Glomerular endothelial cell (primary cell): ENCODE measurements around the gene PPP2R1B. TPM values are rescaled to one million over a fixed set of nuclear protein-coding genes. Genes with fewer than 3 reads are reported as not detected.

ENCODE experiments used
- DNase-seq: peaks from one replicate; pipeline ENCODE4 v3.0.0-alpha.2; 2011; ENCODE audit warnings: low read depth, low spot score; ENCODE audit errors: extremely low read depth
- total RNA-seq: library from RNA; depleted of rRNA; stranded (reverse); fragments of >200 nt; gene quantifications from 2 replicates; pipeline ENCODE4 v1.2.3, GENCODE V29; 2015

PPP2R1B gene
- total RNA-seq, 1 donor from 2014 or later, result 33.4 TPM

DNA sequence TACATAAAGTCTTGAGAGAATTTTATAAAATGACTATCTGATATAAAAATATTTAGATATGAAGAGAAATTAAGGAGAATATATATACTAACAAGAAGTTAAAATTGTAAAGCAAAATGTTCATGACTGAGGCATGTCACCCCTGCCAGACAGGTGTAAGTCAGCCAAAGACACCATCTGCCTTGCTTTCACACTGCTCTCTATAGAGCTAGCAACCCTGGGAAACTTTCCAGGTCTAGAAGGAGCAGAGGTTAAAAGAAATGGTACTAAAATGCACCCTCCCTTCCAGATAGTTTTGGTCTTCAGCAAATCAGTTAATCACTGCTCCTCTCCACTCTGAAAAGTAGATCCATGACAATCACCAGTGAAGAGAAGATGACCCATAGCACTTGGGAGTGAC is 16.5 kb downstream of the PPP2R1B start:
- no peak for DNase-seq

DNA sequence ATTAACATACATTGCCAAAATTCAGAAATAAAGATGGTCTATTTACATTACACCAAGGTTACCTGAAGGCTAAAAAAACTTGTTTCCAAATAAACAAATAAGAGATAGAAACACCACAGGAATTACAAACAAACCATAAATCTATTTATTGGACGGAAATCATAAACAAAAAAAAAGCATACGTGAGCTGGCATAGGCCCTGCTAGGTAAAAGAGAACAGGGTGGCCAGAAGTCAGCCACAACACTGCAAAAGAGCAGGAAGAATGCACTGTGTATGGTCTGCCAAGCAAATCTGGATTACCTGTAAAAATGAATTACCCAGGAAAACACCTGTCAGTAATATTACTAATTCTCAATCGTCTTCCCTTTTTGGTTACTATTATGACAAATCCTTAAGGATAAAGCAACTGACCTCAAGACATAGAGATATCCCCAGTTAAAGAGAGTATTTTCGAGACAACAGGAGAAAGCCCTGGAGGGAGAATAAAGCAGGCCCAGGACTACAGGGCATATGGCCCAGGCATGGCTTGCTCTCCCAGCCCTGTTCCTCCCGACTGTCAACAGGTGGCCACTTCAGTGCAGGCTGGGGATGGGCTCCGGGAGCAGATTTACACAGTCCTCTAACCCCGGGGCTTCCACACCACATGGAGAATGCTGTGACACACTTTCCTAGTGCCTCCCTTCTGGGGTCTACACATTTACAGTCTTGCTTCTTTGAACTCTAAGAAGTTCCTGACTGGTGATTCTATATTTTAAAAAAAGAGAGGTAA is 18.0 kb downstream of the PPP2R1B start:
- no peak for DNase-seq

DNA sequence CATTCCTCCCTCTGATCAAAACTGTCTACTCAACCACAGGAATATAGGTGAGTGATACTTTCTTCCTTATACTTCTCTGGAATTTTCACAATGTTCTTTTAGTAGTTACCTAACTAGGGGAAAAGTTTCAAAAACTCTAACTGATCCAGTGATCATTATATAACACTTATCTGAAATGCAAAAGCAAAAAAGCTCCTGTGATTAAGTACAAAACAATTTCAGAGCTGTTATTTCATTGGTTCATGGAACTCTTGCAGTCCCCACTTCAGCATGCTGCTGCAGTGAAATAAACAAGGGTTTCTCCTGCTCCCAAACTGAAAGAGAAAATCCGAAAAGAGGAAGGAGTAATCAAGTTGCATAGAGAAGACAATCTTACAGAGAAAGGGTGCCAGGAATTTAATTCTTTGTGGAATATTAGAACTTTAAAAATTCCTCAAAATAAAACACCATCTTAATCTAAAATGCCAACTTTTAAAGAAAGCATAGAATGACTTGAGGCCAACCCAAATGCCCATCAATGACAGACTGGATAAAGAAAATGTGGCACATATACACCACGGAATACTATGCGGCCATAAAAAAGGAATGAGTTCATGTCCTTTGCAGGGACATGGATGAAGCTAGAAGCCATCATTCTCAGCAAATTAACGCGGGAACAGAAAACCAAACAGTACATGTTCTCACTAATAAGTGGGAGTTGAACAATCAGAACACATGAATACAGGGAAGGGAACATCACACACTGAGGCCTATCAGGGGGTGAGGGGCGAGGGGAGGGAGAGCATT is 20.3 kb downstream of the PPP2R1B start:
- no peak for DNase-seq

GRCh38 chr11:111743700-111744099 is 22.5 kb downstream of the PPP2R1B start:
- DNase-seq, result no peak

DNA sequence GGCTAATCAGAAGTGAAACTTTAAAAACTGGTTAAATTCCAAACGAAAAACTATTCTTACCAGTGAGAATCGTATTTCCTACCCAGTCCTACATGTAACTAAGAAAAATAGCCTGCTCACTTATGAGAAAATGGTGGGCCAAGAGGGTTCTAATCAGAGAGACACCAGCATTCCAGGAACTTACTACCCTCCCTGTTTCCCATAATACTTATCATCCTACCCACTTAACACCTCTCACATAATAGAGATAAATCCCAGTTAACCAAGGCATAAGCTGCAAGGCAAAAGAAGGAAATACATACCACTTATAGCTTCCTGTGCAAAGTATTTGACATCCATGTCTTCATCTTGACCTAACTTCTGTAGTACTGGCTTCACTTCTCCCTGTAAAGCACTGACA is 24.4 kb downstream of the PPP2R1B start:
- no peak for DNase-seq

- DNase-seq, result no peak
Observed at GRCh38 chr11:111739299-111739698, 26.9 kb downstream of the PPP2R1B start.

DNA sequence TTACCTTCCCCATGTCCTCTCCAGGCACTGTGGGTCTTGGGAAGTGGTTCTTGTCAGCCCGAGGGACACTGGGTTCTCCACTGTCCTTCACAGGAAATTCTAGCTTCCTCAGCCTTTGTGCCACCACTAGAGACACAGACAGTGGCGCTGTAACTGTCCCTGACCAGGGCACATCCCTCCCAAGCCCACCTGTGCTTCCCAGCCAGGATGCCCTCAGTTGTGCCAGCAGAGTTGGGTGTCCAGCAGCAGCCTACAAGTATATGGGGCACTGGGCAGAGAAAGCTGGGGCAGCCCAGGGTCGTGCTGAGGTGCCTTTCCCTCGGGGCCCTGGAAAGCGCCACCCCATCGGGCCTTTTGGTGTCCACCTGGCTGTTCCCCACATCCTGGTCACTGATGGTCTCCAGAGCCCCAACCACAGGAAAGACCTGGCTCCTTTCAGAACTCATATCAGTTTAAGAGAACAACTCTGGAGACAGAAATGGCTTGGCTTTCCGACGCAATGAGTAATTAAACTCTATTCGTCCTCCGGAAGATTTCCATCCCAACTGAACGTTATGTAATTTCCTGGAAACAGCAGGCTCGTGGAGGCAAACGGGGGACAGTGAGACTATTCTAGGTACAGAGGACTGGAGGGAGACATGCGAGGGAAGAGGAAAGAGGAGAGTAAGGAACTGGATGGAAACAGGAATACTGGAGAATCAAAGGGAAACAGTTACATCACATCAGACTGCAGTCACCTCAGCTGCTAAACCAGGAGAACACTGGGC is 28.6 kb downstream of the PPP2R1B start:
- no peak for DNase-seq

DNA sequence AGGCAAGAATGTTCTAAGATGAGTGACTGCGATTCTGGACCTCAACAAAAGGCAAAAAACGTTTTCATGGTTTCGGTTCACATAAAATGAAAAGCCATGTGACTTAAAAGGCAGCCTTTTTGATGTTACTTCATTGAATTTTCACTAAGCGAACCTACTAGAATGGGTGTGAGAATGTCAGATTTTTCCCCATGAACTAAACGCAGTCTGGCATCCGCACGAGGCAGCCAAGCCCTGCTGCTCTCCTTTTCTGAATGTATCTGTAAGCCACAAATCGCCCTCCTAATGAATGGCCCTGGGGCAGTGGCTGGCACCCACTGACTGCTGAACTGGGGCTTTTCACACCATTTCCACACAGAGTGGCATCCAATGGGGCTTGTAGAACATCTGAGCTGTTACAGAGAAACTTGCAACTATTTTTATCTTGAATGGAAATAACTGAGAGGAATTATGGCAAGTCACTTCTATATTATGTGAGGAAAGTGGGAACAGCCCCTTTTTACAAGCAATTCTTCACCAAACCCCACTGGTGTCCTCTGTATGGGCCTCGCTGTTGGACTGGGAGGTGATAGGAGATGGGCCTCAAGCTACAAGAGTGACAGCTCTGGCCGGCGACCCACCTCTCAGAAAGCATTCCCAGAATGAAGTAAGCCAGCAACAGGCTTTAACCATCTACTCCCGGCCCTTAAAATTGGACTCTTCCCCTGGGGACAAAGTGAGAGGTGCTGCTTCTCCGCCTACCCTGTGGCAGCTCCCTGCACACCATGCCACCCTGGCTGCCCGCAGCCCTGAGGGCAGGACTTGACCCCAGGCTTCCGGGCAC is 29.4 kb downstream of the PPP2R1B start:
- DNase-seq, result no peak

- no peak for DNase-seq
Observed at GRCh38 chr11:111736181-111736590, 30.0 kb downstream of the PPP2R1B start.

- DNase-seq, result peak; percentile 95
Observed at GRCh38 chr11:111735262-111736116, 30.7 kb downstream of the PPP2R1B start.

DNA sequence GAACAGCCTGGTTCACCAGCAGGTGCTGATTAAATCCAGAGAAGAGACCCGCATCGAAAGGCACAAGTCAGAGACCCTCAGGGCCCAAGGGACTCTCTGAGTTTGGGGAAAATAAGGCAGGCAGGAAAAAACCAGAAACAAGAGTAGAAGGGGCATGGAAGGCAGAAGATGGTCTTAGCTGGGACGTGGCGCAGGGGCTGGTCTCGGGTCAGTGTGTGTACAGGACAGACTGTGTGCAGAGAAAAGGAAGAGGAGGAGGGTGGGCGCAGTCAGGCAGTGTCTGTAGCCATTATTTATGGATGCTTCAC is 31.3 kb downstream of the PPP2R1B start:
- no peak for DNase-seq

DNA sequence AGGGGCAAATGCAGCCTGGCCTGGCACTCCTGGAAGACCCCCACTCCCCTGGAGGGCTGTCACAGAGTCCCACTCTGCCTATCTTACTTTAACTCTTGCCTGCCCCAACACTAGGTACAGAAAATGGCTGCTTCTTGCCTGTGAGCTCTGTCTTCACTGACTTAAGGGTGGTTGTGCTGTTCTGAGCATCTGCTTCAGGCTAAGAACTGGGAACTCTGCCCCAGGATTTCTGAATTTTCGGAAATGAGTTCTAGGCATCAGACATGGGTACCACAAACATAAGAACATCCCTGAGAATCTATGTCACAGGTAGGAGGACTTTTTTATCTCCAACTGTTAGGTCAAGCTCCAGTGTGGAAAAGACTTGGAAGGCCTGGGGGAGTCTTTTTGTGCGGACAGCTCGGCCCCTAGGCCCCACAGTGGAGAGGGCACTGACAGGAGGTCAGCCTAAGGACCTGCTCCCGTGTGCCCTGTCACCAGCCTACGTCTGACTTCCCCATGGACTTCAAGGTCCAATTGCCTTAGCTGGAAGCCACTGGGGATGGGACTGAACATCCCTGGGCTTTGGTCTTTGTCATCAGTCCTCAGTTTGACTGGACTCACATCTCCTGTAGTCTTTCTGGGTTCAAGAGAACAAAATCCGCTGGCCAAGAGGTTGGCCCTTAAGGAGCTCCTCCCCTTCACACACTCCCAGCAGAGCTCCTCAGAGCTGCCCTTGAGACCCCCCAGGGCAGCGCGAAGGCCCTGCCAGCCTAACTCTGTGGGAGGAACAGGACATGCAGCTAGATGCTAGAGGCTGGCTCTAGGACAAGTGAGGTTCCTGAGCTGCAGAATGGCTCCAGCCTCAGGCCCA is 31.9 kb downstream of the PPP2R1B start:
- DNase-seq, result no peak

DNA sequence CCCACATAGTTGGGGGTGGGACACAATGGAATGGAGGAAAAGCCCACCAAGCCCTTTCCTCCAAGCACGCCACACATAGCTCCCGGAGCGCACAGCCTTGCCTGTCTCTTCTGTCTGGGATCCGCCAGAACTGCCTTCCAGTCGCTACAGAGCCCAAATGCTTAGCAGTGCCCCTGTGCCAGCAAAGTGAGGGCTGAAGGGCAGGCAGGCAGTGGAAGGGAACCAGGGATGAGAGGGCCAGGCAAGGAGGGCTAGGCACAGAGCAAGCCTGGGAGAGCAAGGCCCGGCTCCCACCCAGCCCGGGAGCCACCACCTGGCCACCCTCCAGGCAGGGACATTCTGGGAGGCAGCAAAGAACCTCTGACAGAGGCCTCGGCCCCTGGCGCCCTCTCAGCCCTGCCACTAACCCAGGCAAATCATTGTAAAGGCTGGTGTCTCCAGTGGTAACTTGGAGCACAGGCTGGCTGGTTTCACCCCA is 32.5 kb downstream of the PPP2R1B start:
- no peak for DNase-seq

- no peak for DNase-seq
Observed at GRCh38 chr11:111733016-111733415, 33.2 kb downstream of the PPP2R1B start.

DNA sequence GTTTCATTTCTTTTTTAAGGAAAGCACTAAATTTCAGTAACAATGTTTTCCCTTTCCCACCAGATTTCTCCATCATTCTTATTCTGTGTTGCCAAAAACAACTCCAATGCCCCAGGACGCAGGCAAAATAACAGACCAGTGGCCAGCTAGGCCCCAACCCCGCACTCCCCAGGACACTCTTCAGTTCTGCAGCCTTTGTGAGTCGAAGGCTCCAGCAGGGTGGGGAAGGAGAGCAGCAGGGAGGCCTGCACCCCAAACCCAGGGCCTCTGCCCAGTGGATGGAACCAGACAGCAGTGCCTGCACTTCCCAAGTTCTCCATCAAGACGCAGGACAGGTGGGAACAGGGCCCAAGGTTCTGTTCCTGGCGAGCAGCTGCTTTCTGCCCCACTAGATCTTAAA is 34.4 kb downstream of the PPP2R1B start:
- DNase-seq, result no peak

DNA sequence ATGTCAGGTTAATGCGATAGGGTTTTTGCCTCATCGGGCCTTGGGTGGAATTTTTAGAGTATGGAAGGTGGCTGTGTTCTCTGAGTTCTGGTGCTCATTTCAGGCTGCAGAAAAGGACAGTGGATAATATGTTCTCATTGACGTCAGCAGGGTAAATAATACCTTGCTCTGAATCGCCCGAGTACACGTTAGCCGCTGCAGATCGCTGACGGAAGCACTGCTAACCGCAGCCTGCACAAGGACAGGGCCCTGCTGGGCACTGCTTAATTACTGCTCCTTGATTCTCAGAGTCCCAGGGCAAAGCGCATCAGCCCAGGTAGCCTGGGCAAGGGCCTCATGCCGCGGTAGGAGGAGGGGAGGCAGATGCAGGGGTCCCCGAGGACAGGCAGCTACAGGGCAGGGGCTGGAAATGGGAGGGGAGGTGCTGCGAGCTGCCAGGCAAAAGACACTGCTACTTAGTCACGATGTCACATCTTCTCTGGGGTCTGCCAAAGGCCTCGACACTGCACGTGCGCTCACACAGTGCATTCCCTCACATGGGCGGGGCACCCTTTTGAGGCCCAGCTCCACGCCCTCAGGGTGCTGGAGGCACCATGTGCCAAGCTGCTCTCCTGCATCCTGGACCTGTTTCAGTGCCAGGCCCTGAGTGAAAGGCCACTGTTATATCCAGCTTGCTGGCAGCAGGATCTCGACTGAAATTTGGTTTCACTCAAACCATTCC is 35.2 kb downstream of the PPP2R1B start:
- DNase-seq, result no peak

- no peak for DNase-seq
Observed at GRCh38 chr11:111729831-111730311, 36.3 kb downstream of the PPP2R1B start.
